AG08395 (cell line): ENCODE results near the gene ROR2.
"Not testable (repeated sequence)": the region's sequence is repeated elsewhere in the genome, so short reads cannot be mapped to it uniquely, and the experiment has no call there.

Experiments
- DNase-seq: peaks from one replicate; pipeline ENCODE4 v3.0.0; 2012; ENCODE audit warnings: mixed read lengths, low spot score

ROR2 gene

GRCh38 chr9:91796516-91796915 lies 153.5 kb downstream of the ROR2 start:
- not testable (repeated sequence) for DNase-seq

- DNase-seq, result no peak
Measured at GRCh38 chr9:91795598-91796241, 154.3 kb downstream of the ROR2 start.

- DNase-seq, result not testable (repeated sequence)
Measured at GRCh38 chr9:91793371-91793770, 156.7 kb downstream of the ROR2 start.

- DNase-seq, result no peak
Measured at GRCh38 chr9:91790917-91791316, 159.1 kb downstream of the ROR2 start.

GRCh38 chr9:91789941-91790340 lies 160.1 kb downstream of the ROR2 start:
- DNase-seq, result no peak

GRCh38 chr9:91787931-91788330 lies 162.1 kb downstream of the ROR2 start:
- no peak for DNase-seq

GRCh38 chr9:91786132-91786896 lies 163.7 kb downstream of the ROR2 start:
- no peak for DNase-seq

GRCh38 chr9:91785447-91785842 lies 164.6 kb downstream of the ROR2 start:
- peak; percentile 43 for DNase-seq

GRCh38 chr9:91784673-91785446 lies 165.2 kb downstream of the ROR2 start:
- DNase-seq, result peak; percentile 7

- no peak for DNase-seq
Measured at GRCh38 chr9:91783876-91784672, 166.0 kb downstream of the ROR2 start.

- no peak for DNase-seq
Measured at GRCh38 chr9:91783411-91783810, 166.6 kb downstream of the ROR2 start.

GRCh38 chr9:91782708-91783214 lies 167.3 kb downstream of the ROR2 start:
- no peak for DNase-seq

- no peak for DNase-seq
Measured at GRCh38 chr9:91781906-91782305, 168.1 kb downstream of the ROR2 start.

GRCh38 chr9:91781116-91781515 lies 168.9 kb downstream of the ROR2 start:
- DNase-seq, result no peak

GRCh38 chr9:91778031-91778430 lies 172.0 kb downstream of the ROR2 start:
- no peak for DNase-seq

GRCh38 chr9:91777292-91777830 lies 172.7 kb downstream of the ROR2 start:
- DNase-seq, result peak; percentile 67

GRCh38 chr9:91776409-91777291 lies 173.4 kb downstream of the ROR2 start:
- DNase-seq, result no peak

- DNase-seq, result no peak
Measured at GRCh38 chr9:91775708-91776028, 174.4 kb downstream of the ROR2 start.

GRCh38 chr9:91775011-91775707 lies 174.9 kb downstream of the ROR2 start:
- DNase-seq, result peak; percentile 71

GRCh38 chr9:91773156-91773555 lies 176.9 kb downstream of the ROR2 start:
- no peak for DNase-seq
